Measurements from ENCODE around the gene RIPOR3.
"Not testable (repeated sequence)": the region's sequence is repeated elsewhere in the genome, so short reads cannot be mapped to it uniquely, and the experiment has no call there.

The RIPOR3 gene

GRCh38 chr20:50629670-50630045, 61.7 kb downstream of the RIPOR3 start:
- DNase-seq = no peak

GRCh38 chr20:50628853-50629669, 62.3 kb downstream of the RIPOR3 start:
- no peak for DNase-seq

- no peak for DNase-seq
These were observed 63.0 kb downstream of the RIPOR3 start for GRCh38 chr20:50628332-50628731.

- no peak for DNase-seq
These were observed 63.6 kb downstream of the RIPOR3 start for GRCh38 chr20:50627747-50628146.

GRCh38 chr20:50625986-50626677, 65.2 kb downstream of the RIPOR3 start:
- DNase-seq = no peak

- no peak for DNase-seq
These were observed 66.9 kb downstream of the RIPOR3 start for GRCh38 chr20:50624351-50625016.

GRCh38 chr20:50621068-50621665, 70.2 kb downstream of the RIPOR3 start:
- DNase-seq = no peak

- DNase-seq = not testable (repeated sequence)
These were observed 70.9 kb downstream of the RIPOR3 start for GRCh38 chr20:50620459-50620858.

GRCh38 chr20:50618537-50618936, 72.8 kb downstream of the RIPOR3 start:
- DNase-seq = no peak

GRCh38 chr20:50617022-50617421, 74.3 kb downstream of the RIPOR3 start:
- no peak for DNase-seq

- no peak for DNase-seq
These were observed 75.9 kb downstream of the RIPOR3 start for GRCh38 chr20:50615407-50615806.

- DNase-seq = no peak
These were observed 77.7 kb downstream of the RIPOR3 start for GRCh38 chr20:50613438-50614169.

GRCh38 chr20:50611128-50611810, 80.1 kb downstream of the RIPOR3 start:
- no peak for DNase-seq

- DNase-seq = no peak
These were observed 81.1 kb downstream of the RIPOR3 start for GRCh38 chr20:50610212-50610718.

- DNase-seq = no peak
These were observed 81.8 kb downstream of the RIPOR3 start for GRCh38 chr20:50609438-50609989.

- DNase-seq = no peak
These were observed 82.6 kb downstream of the RIPOR3 start for GRCh38 chr20:50608750-50609104.

- DNase-seq = no peak
These were observed 83.2 kb downstream of the RIPOR3 start for GRCh38 chr20:50607850-50608749.

- DNase-seq = no peak
These were observed 83.9 kb downstream of the RIPOR3 start for GRCh38 chr20:50607436-50607835.

GRCh38 chr20:50605136-50605535, 86.2 kb downstream of the RIPOR3 start:
- DNase-seq = no peak

GRCh38 chr20:50604451-50604850, 86.9 kb downstream of the RIPOR3 start:
- DNase-seq = no peak
